GM23248 (cell line): ENCODE results near the gene RHOD. TPM values are rescaled to one million over a fixed set of nuclear protein-coding genes. Genes with fewer than 3 reads are reported as not detected.

Experiments used
- DNase-seq: peaks from one replicate; pipeline ENCODE4 v3.0.0-alpha.2; 2015
- H2AFZ ChIP-seq: fragments of 200-600 bp; sonication (generic); 2 replicates; pipeline ENCODE4 v1.6.1; 2016; ENCODE audit warnings: antibody characterized with exemption
- H3F3A ChIP-seq: fragments of 200-600 bp; sonication (generic); 2 replicates; pipeline ENCODE4 v1.6.1; 2016; ENCODE audit warnings: mild to moderate bottlenecking, antibody characterized with exemption, mixed run types; ENCODE audit not compliant: insufficient read depth
- H3K27ac ChIP-seq: fragments of 200-600 bp; sonication (generic); 2 replicates; pipeline ENCODE4 v1.5.1; 2016; ENCODE audit warnings: mild to moderate bottlenecking
- H3K27me3 ChIP-seq: fragments of 200-600 bp; sonication (generic); replicated peaks from 2 replicates; pipeline ENCODE4 v1.6.1; 2016; ENCODE audit warnings: mild to moderate bottlenecking; ENCODE audit not compliant: insufficient read depth
- H3K36me3 ChIP-seq: fragments of 200-600 bp; sonication (generic); 2 replicates; pipeline ENCODE4 v1.6.1; 2016; ENCODE audit warnings: low read depth, mild to moderate bottlenecking
- H3K4me1 ChIP-seq: fragments of 200-600 bp; sonication (generic); 2 replicates; pipeline ENCODE4 v1.6.1; 2016; ENCODE audit warnings: mild to moderate bottlenecking; ENCODE audit not compliant: insufficient read depth
- H3K4me2 ChIP-seq: fragments of 200-600 bp; sonication (generic); one replicate; pipeline ENCODE4 v1.6.1; 2016; ENCODE audit warnings: mild to moderate bottlenecking; ENCODE audit not compliant: unreplicated experiment
- H3K4me3 ChIP-seq: fragments of 200-600 bp; sonication (generic); 2 replicates; pipeline ENCODE4 v1.5.1; 2016; ENCODE audit warnings: mild to moderate bottlenecking
- H3K79me2 ChIP-seq: fragments of 200-600 bp; sonication (generic); 2 replicates; pipeline ENCODE4 v1.6.1; 2016; ENCODE audit warnings: mild to moderate bottlenecking; ENCODE audit not compliant: insufficient read depth
- H3K9ac ChIP-seq: fragments of 200-600 bp; sonication (generic); 2 replicates; pipeline ENCODE4 v1.6.1; 2016; ENCODE audit warnings: mild to moderate bottlenecking
- H3K9me2 ChIP-seq: fragments of 200-600 bp; sonication (generic); 2 replicates; pipeline ENCODE4 v1.6.1; 2016; ENCODE audit warnings: mixed run types, mild to moderate bottlenecking, moderate library complexity; ENCODE audit not compliant: insufficient read depth
- H3K9me3 ChIP-seq: fragments of 200-600 bp; sonication (generic); one replicate; pipeline ENCODE4 v1.6.1; 2017; ENCODE audit warnings: low read depth
- H4K20me1 ChIP-seq: fragments of 200-600 bp; sonication (generic); 2 replicates; pipeline ENCODE4 v1.6.0; 2016; ENCODE audit not compliant: insufficient read depth
- EZH2 ChIP-seq: fragments of 200-600 bp; sonication (generic); IDR thresholded peaks from 2 replicates; pipeline ENCODE4 v1.6.1; 2018; ENCODE audit warnings: antibody characterized with exemption, mild to moderate bottlenecking; ENCODE audit not compliant: insufficient read depth, poor library complexity, severe bottlenecking
- EZH2phosphoT487 ChIP-seq: fragments of 200-600 bp; sonication (generic); IDR thresholded peaks from 2 replicates; pipeline ENCODE4 v1.6.1; 2018; ENCODE audit warnings: antibody characterized with exemption, moderate library complexity, mild to moderate bottlenecking, low read depth; ENCODE audit not compliant: insufficient read depth
- WGBS, 2 experiments: methylation state at CpG; one replicate each; pipeline ENCODE4 v1.1.6; 2015 to 2017; ENCODE audit warnings: low lambda C conversion rate in 2 of 2, low coverage in 1 of 2; ENCODE audit errors: missing lambda C conversion rate in 2 of 2; 5-methylcytosine and 5-hydroxymethylcytosine counted together
- in situ Hi-C: fragments of 300-500 bp; cut with MboI; formaldehyde crosslinking; loops from 2 replicates; pipeline ENCODE4 v1.15.0; 2020
- polyA plus RNA-seq: library from polyadenylated mRNA; unstranded; fragments of >200 nt; fragmentation: Nextera tagmentation; extraction: Ambion mirVana; gene quantifications from 2 replicates; pipeline ENCODE4 v1.2.1, GENCODE V29; 2016
- total RNA-seq: library from RNA; depleted of rRNA; stranded (reverse); fragments of >200 nt; shearing (Covaris generic); gene quantifications from 2 replicates; pipeline ENCODE4 v1.2.3, GENCODE V29; 2014

Gene RHOD
- total and polyA plus RNA-seq, 2 experiments from 2014 or later: 28.7 to 32.3 TPM

- no peak overlapping the region for H3K4me3 ChIP-seq
- 94 to 95% methylated on average over 8 of the region's 8 CpGs for WGBS, 2 experiments
- H3K4me2 ChIP-seq: no peak overlapping the region
- DNase-seq: no peak
- H3K79me2 ChIP-seq: no peaks in the 10 kb centered on the region
- peaks cover 9% of the 10 kb centered on the region for H3K4me1 ChIP-seq
- H3K36me3 ChIP-seq: no peaks in the 10 kb centered on the region
- no peak for TF ChIP-seq EZH2phosphoT487
- H3K9me3 ChIP-seq: no peaks in the 10 kb centered on the region
- H3K9me2 ChIP-seq: no peaks in the 10 kb centered on the region
- no peaks in the 10 kb centered on the region for H3K27me3 ChIP-seq
- H3K9ac ChIP-seq: no peak overlapping the region
- H4K20me1 ChIP-seq: no peaks in the 10 kb centered on the region
- H3F3A ChIP-seq: peaks cover 6% of the 10 kb centered on the region
- H3K27ac ChIP-seq: no peak overlapping the region
- H2AFZ ChIP-seq: no peak overlapping the region
- in situ Hi-C loops: no loop called here
These were observed 27.2 kb downstream of the RHOD start for GRCh38 chr11:67083786-67084366.

GRCh38 chr11:67085617-67086016 is 29.0 kb downstream of the RHOD start:
- WGBS, 2 experiments: 90 to 91% methylated on average over 5 of the region's 5 CpGs
- Histone ChIP-seq H3K4me2 (no peak overlapping the region), H3K4me1 (peaks cover 3% of the 10 kb centered on the region; the same call in 1 of the 2 replicates), H3K79me2 (no peaks in the 10 kb centered on the region), H4K20me1 (no peaks in the 10 kb centered on the region), H3K27ac (no peak overlapping the region), H3K36me3 (no peaks in the 10 kb centered on the region), H3K9me2 (no peaks in the 10 kb centered on the region), H3F3A (no peaks in the 10 kb centered on the region), H3K9me3 (no peaks in the 10 kb centered on the region), H3K9ac (no peak overlapping the region), H3K4me3 (no peak overlapping the region), H2AFZ (no peak overlapping the region), H3K27me3 (no peaks in the 10 kb centered on the region)
- TF ChIP-seq EZH2: no peak
- no peak for TF ChIP-seq EZH2phosphoT487
- in situ Hi-C loops: no loop called here
- no peak for DNase-seq

- no peak overlapping the region for H2AFZ ChIP-seq
- 85 to 93% methylated on average over 8 of the region's 8 CpGs for WGBS, 2 experiments
- TF ChIP-seq EZH2: no peak
- no peak for TF ChIP-seq EZH2phosphoT487
- no peaks in the 10 kb centered on the region for H3K36me3 ChIP-seq
- DNase-seq: no peak
- H3F3A ChIP-seq: no peaks in the 10 kb centered on the region
- in situ Hi-C loops: no loop called here
- H4K20me1 ChIP-seq: no peaks in the 10 kb centered on the region
- H3K27ac ChIP-seq: no peak overlapping the region
- no peaks in the 10 kb centered on the region for H3K79me2 ChIP-seq
- no peak overlapping the region for H3K4me3 ChIP-seq
- H3K9me3 ChIP-seq: no peaks in the 10 kb centered on the region
- no peak overlapping the region for H3K9ac ChIP-seq
- no peaks in the 10 kb centered on the region for H3K4me1 ChIP-seq
- H3K4me2 ChIP-seq: no peak overlapping the region
- no peaks in the 10 kb centered on the region for H3K9me2 ChIP-seq
- H3K27me3 ChIP-seq: no peaks in the 10 kb centered on the region
These were observed 34.1 kb downstream of the RHOD start for GRCh38 chr11:67090717-67091116.

GRCh38 chr11:67095214-67095507 is 38.5 kb downstream of the RHOD start:
- H3K27me3 ChIP-seq: no peaks in the 10 kb centered on the region
- no peaks in the 10 kb centered on the region for H3K9me2 ChIP-seq
- H3K4me1 ChIP-seq: no peaks in the 10 kb centered on the region
- no peak overlapping the region for H3K4me3 ChIP-seq
- no peaks in the 10 kb centered on the region for H3K36me3 ChIP-seq
- no peaks in the 10 kb centered on the region for H4K20me1 ChIP-seq
- H2AFZ ChIP-seq: no peak overlapping the region
- in situ Hi-C loops: no loop called here
- 71 to 85% methylated on average over 1 of the region's 1 CpG for WGBS, 2 experiments
- TF ChIP-seq EZH2 (no peak), EZH2phosphoT487 (no peak)
- no peak overlapping the region for H3K4me2 ChIP-seq
- no peaks in the 10 kb centered on the region for H3F3A ChIP-seq
- no peaks in the 10 kb centered on the region for H3K9me3 ChIP-seq
- no peak overlapping the region for H3K9ac ChIP-seq
- no peak for DNase-seq
- no peak overlapping the region for H3K27ac ChIP-seq
- no peaks in the 10 kb centered on the region for H3K79me2 ChIP-seq
